ENCODE results near the gene CCDC3.

CCDC3 gene

GRCh38 chr10:12960941-12961340, 40.6 kb downstream of the CCDC3 start:
- no peak for DNase-seq

- no peak for DNase-seq
These were observed 41.1 kb downstream of the CCDC3 start for GRCh38 chr10:12960334-12960898.

GRCh38 chr10:12958546-12959110, 42.9 kb downstream of the CCDC3 start:
- DNase-seq = no peak

- DNase-seq = no peak
These were observed 44.4 kb downstream of the CCDC3 start for GRCh38 chr10:12957081-12957480.

- DNase-seq = no peak
These were observed 46.6 kb downstream of the CCDC3 start for GRCh38 chr10:12954866-12955265.

GRCh38 chr10:12950583-12951128, 50.9 kb downstream of the CCDC3 start:
- DNase-seq = no peak

GRCh38 chr10:12949248-12949647, 52.3 kb downstream of the CCDC3 start:
- no peak for DNase-seq

GRCh38 chr10:12947741-12948140, 53.8 kb downstream of the CCDC3 start:
- no peak for DNase-seq

- DNase-seq = no peak
These were observed 55.1 kb downstream of the CCDC3 start for GRCh38 chr10:12946372-12946771.

GRCh38 chr10:12945690-12946359, 55.7 kb downstream of the CCDC3 start:
- DNase-seq = no peak

- no peak for DNase-seq
These were observed 56.6 kb downstream of the CCDC3 start for GRCh38 chr10:12944931-12945330.

GRCh38 chr10:12943425-12943824, 58.1 kb downstream of the CCDC3 start:
- DNase-seq = no peak

GRCh38 chr10:12941966-12942365, 59.5 kb downstream of the CCDC3 start:
- DNase-seq = no peak

GRCh38 chr10:12940791-12941190, 60.7 kb downstream of the CCDC3 start:
- DNase-seq = no peak

- no peak for DNase-seq
These were observed 63.2 kb downstream of the CCDC3 start for GRCh38 chr10:12938271-12938670.

GRCh38 chr10:12937527-12937926, 64.0 kb downstream of the CCDC3 start:
- DNase-seq = no peak

- no peak for DNase-seq
These were observed 66.7 kb downstream of the CCDC3 start for GRCh38 chr10:12934777-12935176.

- no peak for DNase-seq
These were observed 72.1 kb downstream of the CCDC3 start for GRCh38 chr10:12929381-12929780.

- DNase-seq = no peak
These were observed 72.9 kb downstream of the CCDC3 start for GRCh38 chr10:12928571-12928970.

GRCh38 chr10:12927896-12928295, 73.6 kb downstream of the CCDC3 start:
- DNase-seq = no peak

- no peak for DNase-seq
These were observed 75.7 kb downstream of the CCDC3 start for GRCh38 chr10:12925845-12926244.

- no peak for DNase-seq
These were observed 76.6 kb downstream of the CCDC3 start for GRCh38 chr10:12924911-12925310.

GRCh38 chr10:12922117-12922900, 79.2 kb downstream of the CCDC3 start:
- DNase-seq = no peak

GRCh38 chr10:12921163-12921562, 80.3 kb downstream of the CCDC3 start:
- DNase-seq = no peak

Measured in CD4-positive, alpha-beta T cell treated with Interleukin-17A for 4 hours (primary cell).